SK-N-SH (cell line): ENCODE data around the gene CYP8B1. TPM values are rescaled to one million over a fixed set of nuclear protein-coding genes. Genes with fewer than 3 reads are reported as not detected.

Source experiments
- CTCF ChIA-PET: fragments of 300-600, 350-600 bp; formaldehyde crosslinking; extraction: SDS; loops from one replicate; lab custom pipeline; 2021; lab: Yijun Ruan, JAX
- POLR2A ChIA-PET: fragments of 350-600 bp; sonication (Branson Sonifier 250); formaldehyde crosslinking; extraction: SDS; loops from one replicate; lab custom pipeline; 2020; ENCODE audit warnings: antibody characterized with exemption, inconsistent platforms; lab: Yijun Ruan, JAX
- DNase-seq: peaks from one replicate; pipeline ENCODE4 v3.0.0; 2012
- H2AFZ ChIP-seq: fragments of 200-600 bp; sonication (generic); 2 replicates; pipeline ENCODE4 v1.8.1; 2016; ENCODE audit warnings: antibody characterized with exemption, mild to moderate bottlenecking, low read depth
- H3F3A ChIP-seq: fragments of 200-600 bp; sonication (generic); replicated peaks from 2 replicates; pipeline ENCODE3; 2016; ENCODE audit warnings: antibody characterized with exemption, mild to moderate bottlenecking; ENCODE audit not compliant: insufficient read depth
- H3K27ac ChIP-seq, 2 experiments: fragments of 200-500 bp in 1 of 2; fragments of 200-600 bp in 1 of 2; sonication (Bioruptor generic) in 1 of 2; sonication (generic), shearing (Covaris generic) in 1 of 2; 2 replicates each; pipeline versions ENCODE4 v1.5.1 to v1.6.1; 2014 to 2016; ENCODE audit warnings: low read depth in 2 of 2, inconsistent platforms in 1 of 2, low read length in 1 of 2, mild to moderate bottlenecking in 1 of 2, mixed read lengths in 1 of 2
- H3K27me3 ChIP-seq: fragments of 200-600 bp; sonication (generic), shearing (Covaris generic); 2 replicates; pipeline ENCODE4 v1.6.1; 2016; ENCODE audit warnings: mixed run types; ENCODE audit not compliant: insufficient read depth
- H3K36me3 ChIP-seq, 2 experiments: fragments of 200-500 bp in 1 of 2; fragments of 200-600 bp in 1 of 2; sonication (Bioruptor generic) in 1 of 2; sonication (generic) in 1 of 2; replicated peaks in 1 of 2; 2 replicates each; pipeline versions ENCODE3 to v1.5.1; 2014 to 2016; ENCODE audit warnings: low read length in 1 of 2, mild to moderate bottlenecking in 1 of 2; ENCODE audit not compliant: insufficient read depth in 2 of 2, control insufficient read depth in 1 of 2
- H3K4me1 ChIP-seq, 2 experiments: fragments of 200-500 bp in 1 of 2; fragments of 200-600 bp in 1 of 2; sonication (Bioruptor generic) in 1 of 2; sonication (generic), shearing (Covaris generic) in 1 of 2; 2 replicates each; pipeline versions ENCODE4 v1.5.1 to v1.6.1; 2014 to 2016; ENCODE audit warnings: low read depth in 1 of 2, low read length in 1 of 2, mixed run types in 1 of 2; ENCODE audit not compliant: insufficient read depth in 2 of 2, control insufficient read depth in 1 of 2
- H3K4me2 ChIP-seq: fragments of 200-600 bp; sonication (generic), shearing (Covaris generic); 2 replicates; pipeline ENCODE4 v1.6.1; 2017; ENCODE audit warnings: mixed run types
- H3K4me3 ChIP-seq, 2 experiments: fragments of 200-500 bp in 1 of 2; fragments of 200-600 bp in 1 of 2; sonication (Bioruptor generic) in 1 of 2; sonication (generic), shearing (Covaris generic) in 1 of 2; 2 replicates each; pipeline versions ENCODE4 v1.5.1 to v1.8.1; 2014 to 2016; ENCODE audit warnings: low read depth in 2 of 2, inconsistent platforms in 1 of 2, low read length in 1 of 2, mild to moderate bottlenecking in 1 of 2, mixed read lengths in 1 of 2, moderate library complexity in 1 of 2
- H3K79me2 ChIP-seq: fragments of 200-600 bp; sonication (generic); 2 replicates; pipeline ENCODE4 v1.8.1; 2017; ENCODE audit warnings: mild to moderate bottlenecking; ENCODE audit not compliant: insufficient read depth
- H3K9ac ChIP-seq: fragments of 200-600 bp; sonication (generic); 2 replicates; pipeline ENCODE4 v1.6.1; 2017; ENCODE audit warnings: mixed run types
- H3K9me2 ChIP-seq: fragments of 200-600 bp; sonication (generic); 2 replicates; pipeline ENCODE4 v1.6.1; 2017; ENCODE audit warnings: mixed run types
- H3K9me3 ChIP-seq: fragments of 200-600 bp; sonication (generic); 2 replicates; pipeline ENCODE4 v1.6.1; 2017; ENCODE audit warnings: mixed run types, mild to moderate bottlenecking, moderate library complexity
- H4K20me1 ChIP-seq: fragments of 200-600 bp; sonication (generic); 2 replicates; pipeline ENCODE4 v1.6.1; 2017; ENCODE audit warnings: mild to moderate bottlenecking, mixed run types; ENCODE audit not compliant: insufficient read depth
- ELF1 ChIP-seq: IDR thresholded peaks from 2 replicates; pipeline ENCODE4 v1.4.0; 2012
- EZH2phosphoT487 ChIP-seq: fragments of 200-600 bp; sonication (generic); IDR thresholded peaks from 2 replicates; pipeline ENCODE4 v1.6.1; 2017; ENCODE audit warnings: low read depth, mixed run types, mild to moderate bottlenecking, antibody characterized with exemption, moderate library complexity, borderline replicate concordance
- FOXJ3 ChIP-seq: sonication (generic); formaldehyde crosslinking; IDR thresholded peaks from 2 replicates; pipeline ENCODE4 v1.5.1; 2020; ENCODE audit warnings: mild to moderate bottlenecking, missing genetic modification reagents
- GATA2 ChIP-seq: sonication (generic); formaldehyde crosslinking; IDR thresholded peaks from 2 replicates; pipeline ENCODE4 v1.5.0; 2020; ENCODE audit warnings: mild to moderate bottlenecking, missing genetic modification reagents
- JUND ChIP-seq: IDR thresholded peaks from 2 replicates; pipeline ENCODE4 v1.4.0; 2012
- MEF2A ChIP-seq: IDR thresholded peaks from 2 replicates; pipeline ENCODE4 v1.4.0; 2012; ENCODE audit warnings: low read depth, borderline replicate concordance
- NFIC ChIP-seq: IDR thresholded peaks from 2 replicates; pipeline ENCODE4 v1.4.0; 2012; ENCODE audit warnings: borderline replicate concordance
- SMC3 ChIP-seq: IDR thresholded peaks from 2 replicates; pipeline ENCODE4 v1.6.1; 2012; ENCODE audit warnings: low read depth, low read length, improper control_type of control experiment
- TAF1 ChIP-seq: IDR thresholded peaks from 2 replicates; pipeline ENCODE4 v1.6.1; 2012; ENCODE audit warnings: low read depth, mild to moderate bottlenecking, low read length, moderate library complexity, borderline replicate concordance
- YY1 ChIP-seq: IDR thresholded peaks from 2 replicates; pipeline ENCODE4 v1.4.0; 2012; ENCODE audit warnings: low read depth, mild to moderate bottlenecking
- WGBS: methylation state at CpG from one replicate; pipeline ENCODE4 v1.1.6; 2017; ENCODE audit warnings: low lambda C conversion rate; 5-methylcytosine and 5-hydroxymethylcytosine counted together
- polyA plus RNA-seq, 3 experiments: library from polyadenylated mRNA; depleted of rRNA; stranded (reverse); fragments of >200 nt; gene quantifications; 2 replicates each; pipeline ENCODE4 v1.2.3, GENCODE V29; 2012
- TF ChIP-seq, protein P1 (sequence below): IDR thresholded peaks from 2 replicates; pipeline ENCODE4 v1.4.0; 2012; ENCODE audit warnings: low read depth, borderline replicate concordance
- TF ChIP-seq, protein P2 (sequence below): fragments of 150-350 bp; IDR thresholded peaks from 2 replicates; pipeline ENCODE4 v1.6.1; 2016; ENCODE audit warnings: mild to moderate bottlenecking, low read depth, low read length
- TF ChIP-seq, protein P3 (sequence below): IDR thresholded peaks from 2 replicates; pipeline ENCODE4 v1.4.0; 2012; ENCODE audit warnings: low read depth
- TF ChIP-seq, protein P4 (sequence below): fragments of 150-350 bp; IDR thresholded peaks from 2 replicates; pipeline ENCODE4 v1.6.1; 2017; ENCODE audit warnings: antibody characterized with exemption, low read length, low read depth, borderline replicate concordance

The CYP8B1 gene, protein sequence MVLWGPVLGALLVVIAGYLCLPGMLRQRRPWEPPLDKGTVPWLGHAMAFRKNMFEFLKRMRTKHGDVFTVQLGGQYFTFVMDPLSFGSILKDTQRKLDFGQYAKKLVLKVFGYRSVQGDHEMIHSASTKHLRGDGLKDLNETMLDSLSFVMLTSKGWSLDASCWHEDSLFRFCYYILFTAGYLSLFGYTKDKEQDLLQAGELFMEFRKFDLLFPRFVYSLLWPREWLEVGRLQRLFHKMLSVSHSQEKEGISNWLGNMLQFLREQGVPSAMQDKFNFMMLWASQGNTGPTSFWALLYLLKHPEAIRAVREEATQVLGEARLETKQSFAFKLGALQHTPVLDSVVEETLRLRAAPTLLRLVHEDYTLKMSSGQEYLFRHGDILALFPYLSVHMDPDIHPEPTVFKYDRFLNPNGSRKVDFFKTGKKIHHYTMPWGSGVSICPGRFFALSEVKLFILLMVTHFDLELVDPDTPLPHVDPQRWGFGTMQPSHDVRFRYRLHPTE
- not detected in 2 replicates for polyA plus RNA-seq (2012; rRNA removed)
- polyA plus RNA-seq (2012; cell fraction: cytosol; rRNA removed) = not detected in 2 replicates
- polyA plus RNA-seq (2012; cell fraction: nucleus; rRNA removed) = not detected in 2 replicates

DNA sequence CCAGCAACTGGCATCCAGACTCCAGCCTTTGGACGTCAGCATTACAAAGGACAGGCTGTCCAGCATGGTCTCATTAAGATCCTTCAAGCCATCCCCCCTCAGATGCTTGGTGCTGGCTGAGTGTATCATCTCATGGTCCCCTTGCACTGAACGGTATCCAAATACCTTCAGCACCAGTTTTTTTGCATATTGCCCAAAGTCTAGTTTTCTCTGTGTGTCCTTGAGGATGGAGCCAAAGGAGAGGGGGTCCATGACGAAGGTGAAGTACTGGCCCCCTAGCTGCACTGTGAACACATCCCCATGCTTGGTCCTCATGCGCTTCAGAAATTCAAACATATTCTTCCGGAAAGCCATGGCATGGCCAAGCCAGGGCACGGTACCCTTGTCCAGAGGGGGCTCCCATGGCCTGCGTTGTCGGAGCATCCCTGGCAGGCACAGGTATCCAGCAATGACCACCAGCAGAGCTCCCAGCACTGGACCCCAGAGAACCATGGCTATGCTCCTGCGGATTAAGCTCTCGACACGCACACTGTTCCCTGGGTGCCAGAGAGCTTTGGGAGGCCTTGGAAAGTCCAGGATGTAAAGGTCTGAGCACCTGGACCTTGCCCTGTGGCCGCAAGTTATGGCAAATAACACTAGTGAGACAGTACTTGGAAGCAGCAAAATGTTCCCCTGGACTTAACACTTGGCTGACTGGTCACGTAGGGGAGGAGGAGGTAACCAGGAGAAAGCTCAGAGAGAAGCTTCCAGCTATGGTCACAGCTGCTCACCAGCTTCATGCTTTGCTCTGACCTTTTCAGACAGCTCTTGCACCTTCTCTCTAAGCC, at the start of gene CYP8B1:
TSS of gene CYP8B1 (minus strand) at position 555 of the 827 bp plus-strand sequence. CDS start at position 492, 63 bp downstream.
- H3K27ac ChIP-seq = no peak within 1 kb of the TSS
- no peak within 1 kb of the TSS for H3K4me2 ChIP-seq
- CTCF ChIA-PET = interaction anchor here (0.7 to 8.2 kb wide), 6 partner anchors 23 to 628 kb away, joined by 3 to 34 read pairs (median 7); no protein-coding TSS in a partner anchor

DNA sequence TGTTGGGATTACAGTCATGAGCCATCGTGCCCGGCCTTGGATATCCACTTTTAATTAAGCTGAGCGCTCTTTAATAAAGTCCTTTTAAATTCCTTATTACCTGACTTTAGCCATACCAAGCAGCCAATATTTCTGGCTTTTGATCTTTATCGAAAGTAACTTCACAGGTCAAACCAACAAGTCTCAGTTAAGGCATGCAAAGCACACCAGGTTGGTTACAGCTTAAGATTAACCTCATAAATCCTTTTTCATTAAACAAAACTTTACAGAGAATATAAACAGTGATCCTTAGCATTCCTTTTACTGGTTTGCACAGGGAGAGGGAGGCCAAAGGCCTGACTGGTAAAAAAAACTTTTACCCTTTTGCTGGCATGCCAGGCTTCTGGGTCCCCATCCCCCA, 47.9 kb upstream of the CYP8B1 start:
- no peaks in the 10 kb centered on the region for H3K9me3 ChIP-seq
- ChIA-PET POLR2A (no interaction called here), CTCF (interaction anchor here (0.7 to 2.7 kb wide), 2 partner anchors 38 to 39 kb away, joined by 3 to 9 read pairs; no protein-coding TSS in a partner anchor)
- H3F3A ChIP-seq = no peaks in the 10 kb centered on the region
- DNase-seq = no peak
- no peak overlapping the region for H3K27ac ChIP-seq
- no peak overlapping the region for H2AFZ ChIP-seq
- H3K9me2 ChIP-seq = no peaks in the 10 kb centered on the region
- H3K27me3 ChIP-seq = no peaks in the 10 kb centered on the region
- no peaks in the 10 kb centered on the region for H4K20me1 ChIP-seq
- no peak for TF ChIP-seq MEF2A
- TF ChIP-seq JUND = no peak
- no peak for TF ChIP-seq GATA2 (CRISPR knock-in tag)
- no peak for TF ChIP-seq TAF1
- TF ChIP-seq SMC3 = no peak
- no peak for TF ChIP-seq ELF1
- no peak for TF ChIP-seq YY1
- TF ChIP-seq, protein P1, sequence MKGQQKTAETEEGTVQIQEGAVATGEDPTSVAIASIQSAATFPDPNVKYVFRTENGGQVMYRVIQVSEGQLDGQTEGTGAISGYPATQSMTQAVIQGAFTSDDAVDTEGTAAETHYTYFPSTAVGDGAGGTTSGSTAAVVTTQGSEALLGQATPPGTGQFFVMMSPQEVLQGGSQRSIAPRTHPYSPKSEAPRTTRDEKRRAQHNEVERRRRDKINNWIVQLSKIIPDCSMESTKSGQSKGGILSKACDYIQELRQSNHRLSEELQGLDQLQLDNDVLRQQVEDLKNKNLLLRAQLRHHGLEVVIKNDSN = no peak
- TF ChIP-seq, protein P2, sequence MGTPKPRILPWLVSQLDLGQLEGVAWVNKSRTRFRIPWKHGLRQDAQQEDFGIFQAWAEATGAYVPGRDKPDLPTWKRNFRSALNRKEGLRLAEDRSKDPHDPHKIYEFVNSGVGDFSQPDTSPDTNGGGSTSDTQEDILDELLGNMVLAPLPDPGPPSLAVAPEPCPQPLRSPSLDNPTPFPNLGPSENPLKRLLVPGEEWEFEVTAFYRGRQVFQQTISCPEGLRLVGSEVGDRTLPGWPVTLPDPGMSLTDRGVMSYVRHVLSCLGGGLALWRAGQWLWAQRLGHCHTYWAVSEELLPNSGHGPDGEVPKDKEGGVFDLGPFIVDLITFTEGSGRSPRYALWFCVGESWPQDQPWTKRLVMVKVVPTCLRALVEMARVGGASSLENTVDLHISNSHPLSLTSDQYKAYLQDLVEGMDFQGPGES = no peak
- TF ChIP-seq NFIC = no peak
- TF ChIP-seq FOXJ3 (CRISPR knock-in tag) = no peak
- TF ChIP-seq, protein P3, sequence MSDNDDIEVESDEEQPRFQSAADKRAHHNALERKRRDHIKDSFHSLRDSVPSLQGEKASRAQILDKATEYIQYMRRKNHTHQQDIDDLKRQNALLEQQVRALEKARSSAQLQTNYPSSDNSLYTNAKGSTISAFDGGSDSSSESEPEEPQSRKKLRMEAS = no peak
- H3K79me2 ChIP-seq = no peaks in the 10 kb centered on the region
- H3K4me1 ChIP-seq = no peaks in the 10 kb centered on the region
- H3K4me3 ChIP-seq = no peak overlapping the region
- no peak overlapping the region for H3K9ac ChIP-seq
- H3K36me3 ChIP-seq = no peaks in the 10 kb centered on the region
- WGBS = 62% methylated on average over 4 of the region's 4 CpGs
- H3K4me2 ChIP-seq = no peak overlapping the region

More for the DNA sequence above, at the start of gene CYP8B1:
- H3F3A ChIP-seq = peaks cover 5% of the 10 kb centered on the region
- no peak within 1 kb of the TSS for H3K4me3 ChIP-seq
- H3K36me3 ChIP-seq = no peaks in the 10 kb centered on the region
- H2AFZ ChIP-seq = no peak within 1 kb of the TSS
- H3K27me3 ChIP-seq = peaks cover 12% of the 10 kb centered on the region; the same call in 1 of the 2 replicates
- H3K9ac ChIP-seq = no peak within 1 kb of the TSS
- TF ChIP-seq EZH2phosphoT487 = no peak
- TF ChIP-seq, protein P4, sequence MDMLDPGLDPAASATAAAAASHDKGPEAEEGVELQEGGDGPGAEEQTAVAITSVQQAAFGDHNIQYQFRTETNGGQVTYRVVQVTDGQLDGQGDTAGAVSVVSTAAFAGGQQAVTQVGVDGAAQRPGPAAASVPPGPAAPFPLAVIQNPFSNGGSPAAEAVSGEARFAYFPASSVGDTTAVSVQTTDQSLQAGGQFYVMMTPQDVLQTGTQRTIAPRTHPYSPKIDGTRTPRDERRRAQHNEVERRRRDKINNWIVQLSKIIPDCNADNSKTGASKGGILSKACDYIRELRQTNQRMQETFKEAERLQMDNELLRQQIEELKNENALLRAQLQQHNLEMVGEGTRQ = no peak
- no peak for TF ChIP-seq NFIC
- TF ChIP-seq YY1 = no peak
- POLR2A ChIA-PET = no interaction called here
- WGBS = 50% methylated on average over 11 of the region's 13 CpGs
- H4K20me1 ChIP-seq = no peaks in the 10 kb centered on the region
- no peaks in the 10 kb centered on the region for H3K79me2 ChIP-seq
- peaks cover 0 to 24% of the 10 kb centered on the region in 2 experiments; a peak in 1 of 4 replicates for H3K4me1 ChIP-seq
- no peaks in the 10 kb centered on the region for H3K9me2 ChIP-seq
- no peaks in the 10 kb centered on the region for H3K9me3 ChIP-seq
- DNase-seq = no peak
